ENCODE results near the gene TMEM255A. TPM values are rescaled to one million over a fixed set of nuclear protein-coding genes. Genes with fewer than 3 reads are reported as not detected.

The TMEM255A gene
- total and polyA plus RNA-seq, 2 of the 13 experiments (the other 11 are each of a cell fraction or from before 2014, with no cell fraction given): 0.13 to 0.40 TPM

DNA sequence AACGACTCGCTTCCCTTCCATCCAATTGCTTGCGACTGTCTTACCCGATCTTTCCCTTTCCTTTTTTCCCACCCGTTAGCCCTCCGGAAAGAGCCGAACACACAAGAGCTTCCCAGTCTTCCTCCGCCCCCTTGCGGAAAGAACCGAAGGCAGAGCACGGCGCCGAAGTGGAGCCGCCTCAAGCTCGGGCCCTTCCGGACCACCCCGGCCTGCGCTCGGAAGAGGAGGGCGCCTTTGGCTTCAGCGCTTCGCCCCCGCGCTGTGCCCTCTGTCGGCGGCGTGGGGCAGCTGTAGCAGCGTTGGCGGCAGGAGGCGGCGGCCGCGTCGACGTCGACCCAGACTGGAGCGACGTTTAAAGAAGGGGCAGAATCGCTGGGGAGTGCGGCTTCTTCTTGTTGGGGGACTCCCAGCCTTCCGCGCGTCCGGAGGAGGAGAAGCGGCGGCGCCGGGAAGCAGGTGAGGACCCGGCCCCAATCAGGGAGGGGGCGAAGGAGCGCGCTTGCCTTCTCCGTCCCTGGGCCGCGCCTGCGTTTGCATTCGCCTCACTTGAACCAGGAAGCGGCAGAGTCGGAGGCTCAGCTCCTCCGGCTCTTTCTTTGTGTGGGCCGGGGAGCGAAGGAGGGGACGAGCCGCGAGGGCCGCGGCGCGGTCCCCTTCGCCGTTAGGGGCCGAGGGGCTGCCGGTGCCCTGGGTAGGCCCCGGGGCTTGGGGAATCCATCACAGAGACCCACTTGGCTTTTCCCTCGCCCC lies 60.6 kb downstream of the TMEM255A start, which contains the start of gene ZBTB33 (continued):
- TF ChIP-seq ZNF550 (CRISPR knock-in tag; IDR thresholded peaks at IDR 0.05; ENCODE audit: borderline replicate concordance): no peak
- TF ChIP-seq MIER2 (CRISPR knock-in tag; IDR thresholded peaks at IDR 0.05): no peak
- no peak for TF ChIP-seq DPF2 (CRISPR knock-in tag; IDR thresholded peaks at IDR 0.05; ENCODE audit: borderline replicate concordance, low read depth)
- TF ChIP-seq GATAD2A (CRISPR knock-in tag; IDR thresholded peaks at IDR 0.05): peak; percentile 42; the same call in 1 of the 2 replicates
- no peak for TF ChIP-seq ZNF770 (CRISPR knock-in tag; IDR thresholded peaks at IDR 0.05)
- no peak for TF ChIP-seq GZF1 (CRISPR knock-in tag; IDR thresholded peaks at IDR 0.05)
- TF ChIP-seq, protein P1, sequence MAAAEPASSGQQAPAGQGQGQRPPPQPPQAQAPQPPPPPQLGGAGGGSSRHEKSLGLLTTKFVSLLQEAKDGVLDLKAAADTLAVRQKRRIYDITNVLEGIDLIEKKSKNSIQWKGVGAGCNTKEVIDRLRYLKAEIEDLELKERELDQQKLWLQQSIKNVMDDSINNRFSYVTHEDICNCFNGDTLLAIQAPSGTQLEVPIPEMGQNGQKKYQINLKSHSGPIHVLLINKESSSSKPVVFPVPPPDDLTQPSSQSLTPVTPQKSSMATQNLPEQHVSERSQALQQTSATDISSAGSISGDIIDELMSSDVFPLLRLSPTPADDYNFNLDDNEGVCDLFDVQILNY (CRISPR knock-in tag; conservative IDR thresholded peaks at IDR 0.05): no peak
- no peak for TF ChIP-seq ZNF605 (CRISPR knock-in tag; IDR thresholded peaks at IDR 0.05)
- no peak for TF ChIP-seq NCOA5 (CRISPR knock-in tag; IDR thresholded peaks at IDR 0.05)
- TF ChIP-seq, protein P2, sequence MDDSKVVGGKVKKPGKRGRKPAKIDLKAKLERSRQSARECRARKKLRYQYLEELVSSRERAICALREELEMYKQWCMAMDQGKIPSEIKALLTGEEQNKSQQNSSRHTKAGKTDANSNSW (CRISPR knock-in tag; IDR thresholded peaks at IDR 0.05; ENCODE audit: borderline replicate concordance): no peak
- TF ChIP-seq ZNF431 (CRISPR knock-in tag; IDR thresholded peaks at IDR 0.05; ENCODE audit: borderline replicate concordance, low read depth): no peak
- TF ChIP-seq ZNF737 (CRISPR knock-in tag; IDR thresholded peaks at IDR 0.05; ENCODE audit: borderline replicate concordance): no peak
- TF ChIP-seq ZNF570 (CRISPR knock-in tag; IDR thresholded peaks at IDR 0.05; ENCODE audit: borderline replicate concordance): no peak
- no peak for TF ChIP-seq TBL1XR1 (IDR thresholded peaks at IDR 0.05; ENCODE audit: borderline replicate concordance, low read length, partially characterized antibody)
- TF ChIP-seq, protein P3, sequence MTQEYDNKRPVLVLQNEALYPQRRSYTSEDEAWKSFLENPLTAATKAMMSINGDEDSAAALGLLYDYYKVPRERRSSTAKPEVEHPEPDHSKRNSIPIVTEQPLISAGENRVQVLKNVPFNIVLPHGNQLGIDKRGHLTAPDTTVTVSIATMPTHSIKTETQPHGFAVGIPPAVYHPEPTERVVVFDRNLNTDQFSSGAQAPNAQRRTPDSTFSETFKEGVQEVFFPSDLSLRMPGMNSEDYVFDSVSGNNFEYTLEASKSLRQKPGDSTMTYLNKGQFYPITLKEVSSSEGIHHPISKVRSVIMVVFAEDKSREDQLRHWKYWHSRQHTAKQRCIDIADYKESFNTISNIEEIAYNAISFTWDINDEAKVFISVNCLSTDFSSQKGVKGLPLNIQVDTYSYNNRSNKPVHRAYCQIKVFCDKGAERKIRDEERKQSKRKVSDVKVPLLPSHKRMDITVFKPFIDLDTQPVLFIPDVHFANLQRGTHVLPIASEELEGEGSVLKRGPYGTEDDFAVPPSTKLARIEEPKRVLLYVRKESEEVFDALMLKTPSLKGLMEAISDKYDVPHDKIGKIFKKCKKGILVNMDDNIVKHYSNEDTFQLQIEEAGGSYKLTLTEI (CRISPR knock-in tag; conservative IDR thresholded peaks at IDR 0.05): no peak
- TF ChIP-seq FIP1L1 (IDR thresholded peaks at IDR 0.05; ENCODE audit: borderline replicate concordance, insufficient read depth, low read depth, low read length): no peak
- TF ChIP-seq, protein P4, sequence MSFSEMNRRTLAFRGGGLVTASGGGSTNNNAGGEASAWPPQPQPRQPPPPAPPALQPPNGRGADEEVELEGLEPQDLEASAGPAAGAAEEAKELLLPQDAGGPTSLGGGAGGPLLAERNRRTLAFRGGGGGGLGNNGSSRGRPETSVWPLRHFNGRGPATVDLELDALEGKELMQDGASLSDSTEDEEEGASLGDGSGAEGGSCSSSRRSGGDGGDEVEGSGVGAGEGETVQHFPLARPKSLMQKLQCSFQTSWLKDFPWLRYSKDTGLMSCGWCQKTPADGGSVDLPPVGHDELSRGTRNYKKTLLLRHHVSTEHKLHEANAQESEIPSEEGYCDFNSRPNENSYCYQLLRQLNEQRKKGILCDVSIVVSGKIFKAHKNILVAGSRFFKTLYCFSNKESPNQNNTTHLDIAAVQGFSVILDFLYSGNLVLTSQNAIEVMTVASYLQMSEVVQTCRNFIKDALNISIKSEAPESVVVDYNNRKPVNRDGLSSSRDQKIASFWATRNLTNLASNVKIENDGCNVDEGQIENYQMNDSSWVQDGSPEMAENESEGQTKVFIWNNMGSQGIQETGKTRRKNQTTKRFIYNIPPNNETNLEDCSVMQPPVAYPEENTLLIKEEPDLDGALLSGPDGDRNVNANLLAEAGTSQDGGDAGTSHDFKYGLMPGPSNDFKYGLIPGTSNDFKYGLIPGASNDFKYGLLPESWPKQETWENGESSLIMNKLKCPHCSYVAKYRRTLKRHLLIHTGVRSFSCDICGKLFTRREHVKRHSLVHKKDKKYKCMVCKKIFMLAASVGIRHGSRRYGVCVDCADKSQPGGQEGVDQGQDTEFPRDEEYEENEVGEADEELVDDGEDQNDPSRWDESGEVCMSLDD (CRISPR knock-in tag; IDR thresholded peaks at IDR 0.05; ENCODE audit: borderline replicate concordance): no peak
- no peak for TF ChIP-seq MAFG (CRISPR knock-in tag; IDR thresholded peaks at IDR 0.05)
- TF ChIP-seq, protein P5, sequence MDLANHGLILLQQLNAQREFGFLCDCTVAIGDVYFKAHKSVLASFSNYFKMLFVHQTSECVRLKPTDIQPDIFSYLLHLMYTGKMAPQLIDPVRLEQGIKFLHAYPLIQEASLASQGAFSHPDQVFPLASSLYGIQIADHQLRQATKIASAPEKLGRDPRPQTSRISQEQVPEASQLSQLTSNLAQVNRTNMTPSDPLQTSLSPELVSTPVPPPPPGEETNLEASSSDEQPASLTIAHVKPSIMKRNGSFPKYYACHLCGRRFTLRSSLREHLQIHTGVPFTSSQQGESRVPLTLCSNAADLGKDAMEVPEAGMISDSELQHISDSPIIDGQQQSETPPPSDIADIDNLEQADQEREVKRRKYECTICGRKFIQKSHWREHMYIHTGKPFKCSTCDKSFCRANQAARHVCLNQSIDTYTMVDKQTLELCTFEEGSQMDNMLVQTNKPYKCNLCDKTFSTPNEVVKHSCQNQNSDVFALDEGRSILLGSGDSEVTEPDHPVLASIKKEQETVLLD (CRISPR knock-in tag; IDR thresholded peaks at IDR 0.05; ENCODE audit: low read depth): no peak
- TF ChIP-seq ZNF558 (CRISPR knock-in tag; IDR thresholded peaks at IDR 0.05; ENCODE audit: borderline replicate concordance): no peak
